Fibroblast of villous mesenchyme (primary cell): ENCODE results near the gene RAB11FIP5. TPM values are rescaled to one million over a fixed set of nuclear protein-coding genes. Genes with fewer than 3 reads are reported as not detected.

Experiments
- DNase-seq: peaks from one replicate; pipeline ENCODE4 v3.0.0-alpha.2; 2010; ENCODE audit warnings: low read depth
- H3K4me3 ChIP-seq: 2 replicates; pipeline ENCODE4 v1.5.1; 2011; ENCODE audit warnings: low read depth, mild to moderate bottlenecking, low read length
- CTCF ChIP-seq: IDR thresholded peaks from 2 replicates; pipeline ENCODE4 v1.5.1; 2012; ENCODE audit warnings: low read depth, mild to moderate bottlenecking, low read length; ENCODE audit not compliant: insufficient read depth
- total RNA-seq: library from RNA; depleted of rRNA; stranded (reverse); fragments of >200 nt; gene quantifications from 2 replicates; pipeline ENCODE4 v1.2.3, GENCODE V29; 2012

Gene RAB11FIP5
- total RNA-seq, 1 donor: 31.5 TPM

- no peak for DNase-seq
- H3K4me3 ChIP-seq: no peak overlapping the region
- TF ChIP-seq CTCF: no peak
These were observed 76.0 kb downstream of the RAB11FIP5 start for GRCh38 chr2:73036766-73037165.

GRCh38 chr2:73035899-73036711 lies 76.6 kb downstream of the RAB11FIP5 start:
- DNase-seq: no peak
- TF ChIP-seq CTCF: no peak

GRCh38 chr2:73034661-73035375 lies 77.9 kb downstream of the RAB11FIP5 start:
- no peak overlapping the region for H3K4me3 ChIP-seq
- no peak for TF ChIP-seq CTCF
- DNase-seq: no peak

More at GRCh38 chr2:73035899-73036711, 76.6 kb downstream of the RAB11FIP5 start:
- H3K4me3 ChIP-seq: no peak overlapping the region

GRCh38 chr2:73033766-73034381 lies 78.9 kb downstream of the RAB11FIP5 start:
- no peak overlapping the region for H3K4me3 ChIP-seq
- no peak for DNase-seq
- no peak for TF ChIP-seq CTCF

- DNase-seq: no peak
- no peak overlapping the region for H3K4me3 ChIP-seq
- no peak for TF ChIP-seq CTCF
These were observed 79.5 kb downstream of the RAB11FIP5 start for GRCh38 chr2:73033142-73033765.

- no peak for DNase-seq
- no peak for TF ChIP-seq CTCF
These were observed 80.0 kb downstream of the RAB11FIP5 start for GRCh38 chr2:73032702-73033097.

More at GRCh38 chr2:73032702-73033097, 80.0 kb downstream of the RAB11FIP5 start:
- H3K4me3 ChIP-seq: no peak overlapping the region
